Astrocyte of the spinal cord (primary cell): ENCODE results near the gene TBC1D14.

Source experiments
- DNase-seq: peaks from one replicate; pipeline ENCODE4 v3.0.0; 2011; ENCODE audit warnings: low read depth, low spot score
- H3K4me3 ChIP-seq: 2 replicates; pipeline ENCODE4 v1.5.1; 2011; ENCODE audit warnings: low read depth, mild to moderate bottlenecking, low read length, moderate library complexity
- in situ Hi-C: cut with HindIII; loops from 2 replicates; pipeline ENCODE4 v1.10.0; 2017; ENCODE audit warnings: low sequenced_read_pairs
- TF ChIP-seq, protein P1 (sequence below): IDR thresholded peaks from 2 replicates; pipeline ENCODE4 v1.5.1; 2012; ENCODE audit warnings: low read depth, mild to moderate bottlenecking, low read length, inconsistent platforms

Gene TBC1D14

DNA sequence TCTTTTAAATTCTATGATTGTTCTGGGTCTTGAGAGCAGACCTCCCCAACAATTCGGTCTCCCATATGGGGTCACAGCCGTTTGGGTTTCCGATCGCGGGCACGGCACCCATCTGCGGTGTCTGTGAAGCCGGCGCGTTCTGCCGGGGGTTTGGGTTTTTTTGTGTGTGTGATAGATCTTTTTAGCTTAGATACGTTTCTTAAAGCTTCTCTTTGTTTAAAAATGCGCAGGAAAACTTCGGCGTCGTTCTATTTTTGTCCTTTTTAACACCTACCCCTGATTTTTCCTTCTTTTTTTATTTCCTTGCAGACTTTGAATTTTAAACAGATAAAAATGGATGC lies 34.2 kb downstream of the TBC1D14 start:
- in situ Hi-C loops: no loop called here
- no peak for DNase-seq
- no peak overlapping the region for H3K4me3 ChIP-seq
- TF ChIP-seq, protein P1, sequence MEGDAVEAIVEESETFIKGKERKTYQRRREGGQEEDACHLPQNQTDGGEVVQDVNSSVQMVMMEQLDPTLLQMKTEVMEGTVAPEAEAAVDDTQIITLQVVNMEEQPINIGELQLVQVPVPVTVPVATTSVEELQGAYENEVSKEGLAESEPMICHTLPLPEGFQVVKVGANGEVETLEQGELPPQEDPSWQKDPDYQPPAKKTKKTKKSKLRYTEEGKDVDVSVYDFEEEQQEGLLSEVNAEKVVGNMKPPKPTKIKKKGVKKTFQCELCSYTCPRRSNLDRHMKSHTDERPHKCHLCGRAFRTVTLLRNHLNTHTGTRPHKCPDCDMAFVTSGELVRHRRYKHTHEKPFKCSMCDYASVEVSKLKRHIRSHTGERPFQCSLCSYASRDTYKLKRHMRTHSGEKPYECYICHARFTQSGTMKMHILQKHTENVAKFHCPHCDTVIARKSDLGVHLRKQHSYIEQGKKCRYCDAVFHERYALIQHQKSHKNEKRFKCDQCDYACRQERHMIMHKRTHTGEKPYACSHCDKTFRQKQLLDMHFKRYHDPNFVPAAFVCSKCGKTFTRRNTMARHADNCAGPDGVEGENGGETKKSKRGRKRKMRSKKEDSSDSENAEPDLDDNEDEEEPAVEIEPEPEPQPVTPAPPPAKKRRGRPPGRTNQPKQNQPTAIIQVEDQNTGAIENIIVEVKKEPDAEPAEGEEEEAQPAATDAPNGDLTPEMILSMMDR: no peak

DNA sequence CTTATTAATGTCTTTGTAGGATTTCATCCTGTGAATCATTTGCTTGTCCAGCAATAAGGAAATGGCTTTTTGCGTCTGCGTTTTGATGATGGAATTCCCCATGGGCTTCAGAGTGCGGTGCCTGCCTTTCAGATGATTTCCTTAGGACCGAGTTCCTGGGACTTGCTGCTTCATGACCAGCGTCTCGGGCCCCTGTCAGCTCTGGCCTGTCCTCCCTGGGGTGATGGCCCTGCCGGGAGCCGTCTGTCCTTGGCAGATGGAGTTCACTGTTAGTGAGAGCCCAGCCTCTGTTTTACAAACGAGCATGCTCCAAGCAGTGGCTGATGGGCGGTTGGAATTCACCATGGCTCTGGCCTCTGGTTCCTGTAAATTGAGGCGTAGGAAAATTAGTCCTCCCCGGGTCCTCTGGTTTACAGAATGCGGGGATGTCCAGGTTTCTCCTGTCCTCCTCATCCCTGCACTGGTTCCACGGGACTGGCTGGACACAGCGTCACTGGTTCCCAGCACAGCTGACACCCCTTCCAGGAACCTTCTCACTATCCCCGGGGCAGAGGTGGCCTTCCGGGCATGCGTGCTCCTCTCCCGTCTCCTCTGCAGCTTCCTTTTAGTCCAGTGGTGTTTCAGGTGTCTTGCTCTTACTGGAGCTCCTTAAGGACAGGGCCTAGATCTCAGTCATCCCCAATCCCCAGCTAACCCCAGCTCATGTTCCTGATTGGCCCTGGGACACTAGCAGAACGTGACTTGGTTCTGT lies 34.9 kb downstream of the TBC1D14 start:
- DNase-seq: no peak
- in situ Hi-C loops: no loop called here
- no peak overlapping the region for H3K4me3 ChIP-seq
- TF ChIP-seq, protein P1: no peak

- TF ChIP-seq, protein P1: no peak
- no peak overlapping the region for H3K4me3 ChIP-seq
- in situ Hi-C loops: no loop called here
- no peak for DNase-seq
Measured at GRCh38 chr4:6945052-6945409, 35.4 kb downstream of the TBC1D14 start.

DNA sequence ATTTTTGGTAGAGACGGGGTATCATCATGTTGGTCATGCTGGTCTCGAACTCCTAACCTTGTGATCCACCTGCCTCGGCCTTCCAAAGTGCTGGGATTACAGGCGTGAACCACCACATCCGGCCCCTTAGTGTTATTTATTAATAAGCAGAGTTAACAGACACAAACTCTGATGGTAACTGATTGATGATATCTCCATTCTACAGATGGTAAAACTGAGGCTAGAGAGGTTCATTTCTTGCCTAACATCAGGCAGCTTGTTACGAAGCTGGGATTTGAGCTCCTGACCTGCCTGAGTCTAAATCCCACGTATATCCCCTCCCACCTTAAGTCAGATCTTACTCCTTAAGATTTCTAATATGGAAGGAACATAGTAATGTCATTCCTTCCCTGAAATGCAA lies 36.9 kb downstream of the TBC1D14 start:
- TF ChIP-seq, protein P1: no peak
- in situ Hi-C loops: no loop called here
- H3K4me3 ChIP-seq: no peak overlapping the region
- DNase-seq: no peak

- H3K4me3 ChIP-seq: no peak overlapping the region
- DNase-seq: no peak
- in situ Hi-C loops: no loop called here
- TF ChIP-seq, protein P1: no peak
Measured at GRCh38 chr4:6948134-6948460, 38.5 kb downstream of the TBC1D14 start.

DNA sequence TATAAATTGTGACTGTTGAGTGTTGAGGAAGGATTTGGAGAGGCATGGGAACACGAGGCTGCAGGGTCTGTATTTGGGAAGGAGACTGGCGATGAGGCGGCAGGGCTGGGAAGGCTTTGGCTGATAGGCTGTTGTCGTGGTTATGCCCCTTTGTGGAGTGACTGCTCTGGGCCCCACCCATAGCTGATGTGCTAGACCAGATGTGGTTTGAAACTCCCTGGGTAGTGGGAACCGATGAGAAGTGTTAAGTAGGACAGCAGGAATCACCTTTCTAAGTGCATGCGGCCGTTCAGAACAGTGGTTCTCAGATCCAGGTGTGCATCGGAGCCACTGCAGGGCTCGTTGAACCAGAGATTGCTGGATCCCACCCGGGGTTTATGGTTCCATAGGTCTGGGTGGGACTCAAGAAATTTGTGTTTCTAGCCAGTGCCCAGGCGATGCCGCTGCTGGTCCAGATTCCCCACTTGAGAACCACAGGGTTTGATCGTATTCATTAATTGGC lies 42.3 kb downstream of the TBC1D14 start:
- TF ChIP-seq, protein P1: no peak
- no peak for DNase-seq
- H3K4me3 ChIP-seq: no peak overlapping the region
- in situ Hi-C loops: no loop called here
